DOHH2 (cell line): Measurements from ENCODE around the gene MGLL.

Source experiments
- H3F3A ChIP-seq: fragments of 200-600 bp; sonication (generic), shearing (Covaris generic); 2 replicates; pipeline ENCODE4 v1.6.0; 2016; ENCODE audit warnings: antibody characterized with exemption, mild to moderate bottlenecking; ENCODE audit not compliant: control insufficient read depth, insufficient read depth
- H3K27ac ChIP-seq: fragments of 200-600 bp; sonication (generic); 2 replicates; pipeline ENCODE4 v1.5.1; 2014; ENCODE audit warnings: low read depth, mild to moderate bottlenecking, low read length, moderate library complexity
- H3K27me3 ChIP-seq: fragments of 200-600 bp; sonication (generic); 2 replicates; pipeline ENCODE4 v1.6.1; 2014; ENCODE audit warnings: mild to moderate bottlenecking, low read length, mixed read lengths; ENCODE audit not compliant: control insufficient read depth
- H3K36me3 ChIP-seq: fragments of 200-600 bp; sonication (generic); 2 replicates; pipeline ENCODE4 v1.6.1; 2014; ENCODE audit warnings: mild to moderate bottlenecking, low read length, moderate library complexity, mixed read lengths; ENCODE audit not compliant: control insufficient read depth
- H3K4me1 ChIP-seq: fragments of 200-600 bp; sonication (generic); 2 replicates; pipeline ENCODE4 v1.6.1; 2014; ENCODE audit warnings: mild to moderate bottlenecking, low read length, mixed read lengths; ENCODE audit not compliant: control insufficient read depth
- H3K4me2 ChIP-seq: fragments of 200-600 bp; sonication (generic); 2 replicates; pipeline ENCODE4 v1.6.0; 2014; ENCODE audit warnings: mild to moderate bottlenecking, low read length, moderate library complexity
- H3K4me3 ChIP-seq: fragments of 200-600 bp; sonication (generic); 2 replicates; pipeline ENCODE4 v1.5.1; 2014; ENCODE audit warnings: mild to moderate bottlenecking, low read length, mixed read lengths
- H3K79me2 ChIP-seq: fragments of 200-600 bp; sonication (generic); 2 replicates; pipeline ENCODE4 v1.6.1; 2014; ENCODE audit warnings: mild to moderate bottlenecking, low read length, mixed read lengths; ENCODE audit not compliant: control insufficient read depth
- H3K9me2 ChIP-seq: fragments of 200-600 bp; sonication (generic); replicated peaks from 2 replicates; pipeline ENCODE4 v1.6.1; 2014; ENCODE audit warnings: mild to moderate bottlenecking, low read length, mixed read lengths; ENCODE audit not compliant: control insufficient read depth
- H3K9me3 ChIP-seq: fragments of 200-600 bp; sonication (generic); 2 replicates; pipeline ENCODE4 v1.6.1; 2014; ENCODE audit warnings: antibody characterized with exemption, low read length, mixed read lengths; ENCODE audit not compliant: control insufficient read depth, insufficient read depth
- H4K20me1 ChIP-seq: fragments of 200-600 bp; sonication (generic); 2 replicates; pipeline ENCODE4 v1.6.0; 2014; ENCODE audit warnings: low read depth, mild to moderate bottlenecking, antibody characterized with exemption, low read length, moderate library complexity; ENCODE audit not compliant: control insufficient read depth, insufficient read depth
- EZH2phosphoT487 ChIP-seq: fragments of 200-600 bp; sonication (generic); IDR thresholded peaks from 2 replicates; pipeline ENCODE4 v1.6.1; 2017; ENCODE audit warnings: borderline replicate concordance, mild to moderate bottlenecking, antibody characterized with exemption, low read length, moderate library complexity, mixed read lengths
- TF ChIP-seq, protein P1 (sequence below): fragments of 200-600 bp; sonication (generic); IDR thresholded peaks from one replicate; pipeline ENCODE4 v1.5.1; 2014; ENCODE audit warnings: antibody characterized with exemption, mild to moderate bottlenecking, low read depth, low read length; ENCODE audit not compliant: poor library complexity, severe bottlenecking

Gene MGLL

DNA sequence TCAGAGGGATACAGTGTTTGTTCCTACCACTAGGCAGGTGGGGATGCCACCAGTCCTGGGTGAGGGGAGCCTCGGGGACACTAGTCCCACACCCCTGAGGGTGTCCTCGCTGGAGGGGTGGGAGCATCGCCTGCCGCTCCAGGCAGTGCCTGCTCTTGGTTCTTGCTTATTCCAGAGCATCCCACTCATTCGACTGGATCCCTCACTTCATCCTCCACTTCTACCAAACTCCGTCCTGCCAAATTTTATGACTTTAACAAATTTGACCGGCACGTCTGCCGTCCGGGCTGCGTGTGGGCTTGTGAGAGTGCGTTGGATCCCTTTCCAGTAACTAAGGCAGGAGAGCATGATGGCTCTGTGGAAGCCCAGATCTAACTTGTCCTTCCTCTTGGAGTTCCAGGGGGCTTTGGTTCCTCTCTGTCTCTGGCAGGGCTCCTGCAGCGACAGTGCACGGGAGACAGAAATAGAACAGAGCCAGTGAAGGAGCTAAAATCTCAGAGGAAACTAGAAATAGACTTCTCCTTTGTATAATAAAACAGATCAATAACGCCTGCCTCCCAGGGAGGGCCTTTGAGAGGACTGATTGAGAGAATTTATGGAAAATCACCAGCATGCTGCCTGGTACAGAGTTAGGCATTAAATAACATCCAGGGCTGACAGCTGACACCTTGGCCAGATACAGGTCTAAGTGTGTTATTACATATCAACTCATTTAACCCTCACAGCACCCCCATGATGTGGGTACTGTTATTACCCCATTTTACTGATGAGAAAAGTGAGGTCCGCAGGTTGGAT is 34.5 kb downstream of the MGLL start:
- peaks cover 13% of the 10 kb centered on the region for H3K27me3 ChIP-seq
- no peaks in the 10 kb centered on the region for H3K9me3 ChIP-seq
- no peak overlapping the region for H3K4me2 ChIP-seq
- no peaks in the 10 kb centered on the region for H3K9me2 ChIP-seq
- no peak overlapping the region for H3K4me3 ChIP-seq
- H3K79me2 ChIP-seq: no peaks in the 10 kb centered on the region
- no peaks in the 10 kb centered on the region for H3K36me3 ChIP-seq
- H4K20me1 ChIP-seq: no peaks in the 10 kb centered on the region
- no peak overlapping the region for H3K27ac ChIP-seq
- no peak for TF ChIP-seq EZH2phosphoT487
- TF ChIP-seq, protein P1, sequence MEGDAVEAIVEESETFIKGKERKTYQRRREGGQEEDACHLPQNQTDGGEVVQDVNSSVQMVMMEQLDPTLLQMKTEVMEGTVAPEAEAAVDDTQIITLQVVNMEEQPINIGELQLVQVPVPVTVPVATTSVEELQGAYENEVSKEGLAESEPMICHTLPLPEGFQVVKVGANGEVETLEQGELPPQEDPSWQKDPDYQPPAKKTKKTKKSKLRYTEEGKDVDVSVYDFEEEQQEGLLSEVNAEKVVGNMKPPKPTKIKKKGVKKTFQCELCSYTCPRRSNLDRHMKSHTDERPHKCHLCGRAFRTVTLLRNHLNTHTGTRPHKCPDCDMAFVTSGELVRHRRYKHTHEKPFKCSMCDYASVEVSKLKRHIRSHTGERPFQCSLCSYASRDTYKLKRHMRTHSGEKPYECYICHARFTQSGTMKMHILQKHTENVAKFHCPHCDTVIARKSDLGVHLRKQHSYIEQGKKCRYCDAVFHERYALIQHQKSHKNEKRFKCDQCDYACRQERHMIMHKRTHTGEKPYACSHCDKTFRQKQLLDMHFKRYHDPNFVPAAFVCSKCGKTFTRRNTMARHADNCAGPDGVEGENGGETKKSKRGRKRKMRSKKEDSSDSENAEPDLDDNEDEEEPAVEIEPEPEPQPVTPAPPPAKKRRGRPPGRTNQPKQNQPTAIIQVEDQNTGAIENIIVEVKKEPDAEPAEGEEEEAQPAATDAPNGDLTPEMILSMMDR: no peak
- H3K4me1 ChIP-seq: peaks cover 4% of the 10 kb centered on the region; the same call in 1 of the 2 replicates
- H3F3A ChIP-seq: no peaks in the 10 kb centered on the region

DNA sequence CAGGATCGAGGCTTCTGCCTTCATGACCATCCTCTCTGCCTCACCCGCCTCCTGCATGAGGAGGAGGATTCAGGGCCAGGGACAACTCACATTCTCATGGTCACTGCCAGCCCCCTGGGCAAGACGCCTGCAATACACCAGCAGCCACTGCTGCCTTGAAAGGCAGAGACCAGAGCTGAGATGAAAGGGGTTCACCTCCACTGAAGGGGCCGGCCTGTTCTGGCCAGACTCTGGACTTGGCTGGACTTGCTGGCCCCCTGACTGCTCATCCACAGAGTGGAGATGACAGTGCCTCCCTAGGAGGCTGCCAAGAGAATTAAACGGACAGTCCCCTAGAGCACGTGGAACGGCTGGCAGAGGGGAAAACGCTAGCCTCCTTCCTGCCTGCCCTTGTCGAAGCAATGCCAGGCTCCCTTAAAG is 35.2 kb downstream of the MGLL start:
- TF ChIP-seq, protein P1: no peak
- H3K9me3 ChIP-seq: no peaks in the 10 kb centered on the region
- peaks cover 13% of the 10 kb centered on the region for H3K27me3 ChIP-seq
- no peaks in the 10 kb centered on the region for H3K36me3 ChIP-seq
- no peaks in the 10 kb centered on the region for H4K20me1 ChIP-seq
- no peaks in the 10 kb centered on the region for H3K79me2 ChIP-seq
- H3K4me1 ChIP-seq: peaks cover 4% of the 10 kb centered on the region; the same call in 1 of the 2 replicates
- no peaks in the 10 kb centered on the region for H3K9me2 ChIP-seq
- no peaks in the 10 kb centered on the region for H3F3A ChIP-seq
- H3K4me3 ChIP-seq: no peak overlapping the region
- H3K27ac ChIP-seq: no peak overlapping the region
- no peak overlapping the region for H3K4me2 ChIP-seq

DNA sequence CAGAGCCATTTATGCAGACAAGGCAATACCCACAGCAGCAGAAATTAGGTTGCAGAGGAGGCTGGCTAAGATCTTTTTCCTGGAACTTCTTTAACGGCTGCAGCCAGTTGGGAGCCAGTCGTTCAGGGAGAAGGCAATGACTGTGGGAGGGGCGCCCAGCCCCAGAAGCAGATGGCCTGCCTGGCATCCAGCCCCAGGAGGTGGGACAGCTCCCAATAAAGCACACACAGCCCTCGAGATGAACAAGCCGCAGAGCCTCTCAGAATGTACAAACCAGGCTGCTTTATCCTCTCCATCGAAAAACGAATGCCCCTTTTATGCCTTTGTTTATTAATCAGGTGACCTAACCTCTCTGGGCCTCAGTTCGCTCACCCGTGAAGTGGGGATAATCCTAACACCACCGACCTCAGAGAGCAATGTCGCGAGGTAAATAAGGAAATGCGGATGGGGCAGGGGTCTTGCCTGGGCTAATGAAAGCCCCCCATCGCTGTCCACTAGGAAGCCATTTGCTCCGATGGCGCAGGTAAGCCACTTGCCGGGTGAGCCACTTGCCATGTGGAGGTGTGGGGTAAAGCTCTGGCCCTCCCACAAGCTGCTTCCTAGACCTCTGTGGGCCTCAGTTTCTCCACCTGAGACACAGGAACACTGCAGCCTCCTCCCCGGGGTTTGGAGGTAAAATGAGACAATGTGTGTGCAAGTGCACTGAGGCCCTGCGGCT is 35.8 kb downstream of the MGLL start:
- no peaks in the 10 kb centered on the region for H3K9me2 ChIP-seq
- TF ChIP-seq EZH2phosphoT487: no peak
- TF ChIP-seq, protein P1: no peak
- no peak overlapping the region for H3K4me3 ChIP-seq
- H3K9me3 ChIP-seq: no peaks in the 10 kb centered on the region
- H3K36me3 ChIP-seq: no peaks in the 10 kb centered on the region
- no peaks in the 10 kb centered on the region for H4K20me1 ChIP-seq
- no peaks in the 10 kb centered on the region for H3K79me2 ChIP-seq
- peaks cover 4% of the 10 kb centered on the region; the same call in 1 of the 2 replicates for H3K4me1 ChIP-seq
- H3K27ac ChIP-seq: no peak overlapping the region
- H3F3A ChIP-seq: no peaks in the 10 kb centered on the region
- H3K27me3 ChIP-seq: peaks cover 13% of the 10 kb centered on the region
- H3K4me2 ChIP-seq: no peak overlapping the region
